ENCODE data around the gene ATP2B2. TPM values are rescaled to one million over a fixed set of nuclear protein-coding genes. Genes with fewer than 3 reads are reported as not detected.
"Not testable (repeated sequence)": the region's sequence is repeated elsewhere in the genome, so short reads cannot be mapped to it uniquely, and the experiment has no call there.

The ATP2B2 gene
- total RNA-seq, 2 donors from 2014 or later: 0.07 to 0.11 TPM

GRCh38 chr3:10547841-10548783 is 42.7 kb upstream of the ATP2B2 start:
- H3K36me3 ChIP-seq: no peaks in the 10 kb centered on the region
- intact Hi-C loops (cut with DNase I): no loop called here
- no peak overlapping the region for H3K4me3 ChIP-seq
- no peak overlapping the region for H3K9ac ChIP-seq (ENCODE audit: low read depth in 2 of 2, low read length in 2 of 2)
- H3K9me3 ChIP-seq: no peaks in the 10 kb centered on the region
- H3K27me3 ChIP-seq: no peaks in the 10 kb centered on the region
- no peak for TF ChIP-seq CTCF (IDR thresholded peaks at IDR 0.05)
- DNase-seq: no peak
- no peaks in the 10 kb centered on the region for H3K4me1 ChIP-seq
- no peak overlapping the region for H3K27ac ChIP-seq

- intact Hi-C loops (cut with DNase I): no loop called here
- no peaks in the 10 kb centered on the region for H3K36me3 ChIP-seq
- H3K27ac ChIP-seq: no peak overlapping the region
- H3K4me1 ChIP-seq: no peaks in the 10 kb centered on the region
- no peak overlapping the region for H3K9ac ChIP-seq (ENCODE audit: low read depth in 2 of 2, low read length in 2 of 2)
- H3K9me3 ChIP-seq: no peaks in the 10 kb centered on the region
- no peak for TF ChIP-seq CTCF (IDR thresholded peaks at IDR 0.05)
- H3K27me3 ChIP-seq: no peaks in the 10 kb centered on the region
- H3K4me3 ChIP-seq: no peak overlapping the region
- DNase-seq: no peak
Measured at GRCh38 chr3:10547413-10547812, 42.0 kb upstream of the ATP2B2 start.

- intact Hi-C loops (cut with DNase I): no loop called here
- no peak for TF ChIP-seq CTCF (IDR thresholded peaks at IDR 0.05)
- Histone ChIP-seq H3K27me3 (no peaks in the 10 kb centered on the region), H3K9ac (ENCODE audit: low read depth in 2 of 2, low read length in 2 of 2) (no peak overlapping the region), H3K9me3 (no peaks in the 10 kb centered on the region), H3K27ac (no peak overlapping the region), H3K36me3 (no peaks in the 10 kb centered on the region), H3K4me1 (no peaks in the 10 kb centered on the region), H3K4me3 (no peak overlapping the region)
- DNase-seq: no peak
Measured at GRCh38 chr3:10546820-10547263, 41.5 kb upstream of the ATP2B2 start.

GRCh38 chr3:10546181-10546624 is 40.8 kb upstream of the ATP2B2 start:
- DNase-seq: no peak
- Histone ChIP-seq H3K9ac (ENCODE audit: low read depth in 2 of 2, low read length in 2 of 2) (no peak overlapping the region), H3K4me3 (no peak overlapping the region), H3K27me3 (no peaks in the 10 kb centered on the region), H3K36me3 (no peaks in the 10 kb centered on the region), H3K9me3 (no peaks in the 10 kb centered on the region), H3K27ac (no peak overlapping the region), H3K4me1 (no peaks in the 10 kb centered on the region)
- TF ChIP-seq CTCF (IDR thresholded peaks at IDR 0.05): no peak
- intact Hi-C loops (cut with DNase I): no loop called here

GRCh38 chr3:10542518-10542917 is 37.1 kb upstream of the ATP2B2 start:
- H3K36me3 ChIP-seq: no peaks in the 10 kb centered on the region
- no peak overlapping the region for H3K27ac ChIP-seq
- no peaks in the 10 kb centered on the region for H3K27me3 ChIP-seq
- TF ChIP-seq CTCF (IDR thresholded peaks at IDR 0.05): no peak
- no peak overlapping the region for H3K9ac ChIP-seq (ENCODE audit: low read depth in 2 of 2, low read length in 2 of 2)
- H3K4me3 ChIP-seq: no peak overlapping the region
- H3K9me3 ChIP-seq: no peaks in the 10 kb centered on the region
- DNase-seq: no peak
- intact Hi-C loops (cut with DNase I): no loop called here
- no peaks in the 10 kb centered on the region for H3K4me1 ChIP-seq

DNA sequence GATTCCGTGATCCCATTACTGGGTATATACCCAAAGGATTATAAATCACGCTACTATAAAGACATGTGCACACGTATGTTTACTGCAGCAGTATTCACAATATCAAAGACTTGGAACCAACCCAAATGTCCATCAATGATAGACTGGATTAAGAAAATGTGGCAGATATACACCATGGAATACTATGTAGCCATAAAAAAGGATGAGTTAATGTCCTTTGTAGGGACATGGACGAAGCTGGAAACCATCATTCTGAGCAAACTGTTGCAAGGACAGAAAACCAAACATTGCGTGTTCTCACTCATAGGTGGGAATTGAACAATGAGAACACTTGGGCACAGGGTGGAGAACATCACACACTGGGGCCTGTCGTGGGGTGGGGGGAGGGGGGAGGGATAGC is 35.0 kb upstream of the ATP2B2 start:
- H3K4me1 ChIP-seq; H3K9me3 ChIP-seq; H3K36me3 ChIP-seq; DNase-seq; H3K9ac ChIP-seq (ENCODE audit: low read depth in 2 of 2, low read length in 2 of 2); H3K27me3 ChIP-seq; H3K4me3 ChIP-seq; intact Hi-C loops (cut with DNase I); H3K27ac ChIP-seq: not testable (repeated sequence)
